Panc1 (cell line): ENCODE data around the gene ANKRD13A.

ENCODE experiments used
- POLR2AphosphoS5 ChIP-seq: IDR thresholded peaks from 2 replicates; pipeline ENCODE4 v1.6.1; 2012; ENCODE audit warnings: mild to moderate bottlenecking, low read depth, low read length, moderate library complexity
- SIN3A ChIP-seq: IDR thresholded peaks from 2 replicates; pipeline ENCODE4 v1.6.1; 2012; ENCODE audit warnings: low read depth, mild to moderate bottlenecking, low read length, moderate library complexity, borderline replicate concordance; ENCODE audit not compliant: insufficient read depth
- TCF7L2 ChIP-seq: IDR thresholded peaks from 2 replicates; pipeline ENCODE4 v1.6.1; 2011; ENCODE audit warnings: mild to moderate bottlenecking, low read depth, low read length, inconsistent platforms
- TF ChIP-seq, protein P1 (sequence below): fragments of 450-650 bp; IDR thresholded peaks from 2 replicates; pipeline ENCODE4 v1.5.1; 2017; ENCODE audit warnings: mild to moderate bottlenecking

DNA sequence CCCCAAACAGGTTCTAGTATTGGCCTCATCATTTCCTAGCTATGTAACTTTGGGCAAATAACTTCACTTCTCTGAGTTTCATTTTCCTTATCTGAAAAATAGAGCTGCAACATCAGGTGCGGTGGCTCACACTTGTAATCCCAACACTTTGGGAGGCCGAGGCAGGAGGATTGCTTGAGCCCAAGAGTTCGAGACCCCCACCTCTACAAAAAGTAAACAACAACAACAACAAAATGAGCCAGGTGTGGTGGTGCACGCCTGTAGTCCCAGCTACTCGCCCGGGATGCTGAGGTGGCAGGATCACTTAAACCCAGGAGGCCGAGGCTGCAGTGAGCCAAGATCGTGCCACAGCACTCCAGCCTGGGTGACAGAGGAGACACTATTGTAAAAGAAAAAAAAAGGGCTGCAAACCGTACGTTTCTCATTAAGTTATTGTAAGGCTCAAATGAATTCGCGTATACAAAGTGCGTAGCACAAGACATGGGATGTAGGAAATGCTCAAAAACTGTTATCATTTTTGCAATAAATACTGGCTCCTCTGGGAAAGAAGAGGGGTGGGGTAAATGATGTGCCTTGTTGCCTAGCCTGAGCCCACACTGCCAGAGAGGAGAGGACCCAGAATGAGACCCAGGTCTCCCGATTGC is 48.2 kb downstream of the ANKRD13A start:
- no peak for TF ChIP-seq POLR2AphosphoS5
- TF ChIP-seq, protein P1, sequence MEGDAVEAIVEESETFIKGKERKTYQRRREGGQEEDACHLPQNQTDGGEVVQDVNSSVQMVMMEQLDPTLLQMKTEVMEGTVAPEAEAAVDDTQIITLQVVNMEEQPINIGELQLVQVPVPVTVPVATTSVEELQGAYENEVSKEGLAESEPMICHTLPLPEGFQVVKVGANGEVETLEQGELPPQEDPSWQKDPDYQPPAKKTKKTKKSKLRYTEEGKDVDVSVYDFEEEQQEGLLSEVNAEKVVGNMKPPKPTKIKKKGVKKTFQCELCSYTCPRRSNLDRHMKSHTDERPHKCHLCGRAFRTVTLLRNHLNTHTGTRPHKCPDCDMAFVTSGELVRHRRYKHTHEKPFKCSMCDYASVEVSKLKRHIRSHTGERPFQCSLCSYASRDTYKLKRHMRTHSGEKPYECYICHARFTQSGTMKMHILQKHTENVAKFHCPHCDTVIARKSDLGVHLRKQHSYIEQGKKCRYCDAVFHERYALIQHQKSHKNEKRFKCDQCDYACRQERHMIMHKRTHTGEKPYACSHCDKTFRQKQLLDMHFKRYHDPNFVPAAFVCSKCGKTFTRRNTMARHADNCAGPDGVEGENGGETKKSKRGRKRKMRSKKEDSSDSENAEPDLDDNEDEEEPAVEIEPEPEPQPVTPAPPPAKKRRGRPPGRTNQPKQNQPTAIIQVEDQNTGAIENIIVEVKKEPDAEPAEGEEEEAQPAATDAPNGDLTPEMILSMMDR = no peak
- no peak for TF ChIP-seq TCF7L2
- no peak for TF ChIP-seq SIN3A
